ENCODE measurements around the gene OIP5. TPM values are rescaled to one million over a fixed set of nuclear protein-coding genes. Genes with fewer than 3 reads are reported as not detected.

The OIP5 gene
- total and polyA plus RNA-seq, 2 of the 13 experiments (the other 11 are each of a cell fraction or from before 2014, with no cell fraction given) = 10.7 to 38.0 TPM

DNA sequence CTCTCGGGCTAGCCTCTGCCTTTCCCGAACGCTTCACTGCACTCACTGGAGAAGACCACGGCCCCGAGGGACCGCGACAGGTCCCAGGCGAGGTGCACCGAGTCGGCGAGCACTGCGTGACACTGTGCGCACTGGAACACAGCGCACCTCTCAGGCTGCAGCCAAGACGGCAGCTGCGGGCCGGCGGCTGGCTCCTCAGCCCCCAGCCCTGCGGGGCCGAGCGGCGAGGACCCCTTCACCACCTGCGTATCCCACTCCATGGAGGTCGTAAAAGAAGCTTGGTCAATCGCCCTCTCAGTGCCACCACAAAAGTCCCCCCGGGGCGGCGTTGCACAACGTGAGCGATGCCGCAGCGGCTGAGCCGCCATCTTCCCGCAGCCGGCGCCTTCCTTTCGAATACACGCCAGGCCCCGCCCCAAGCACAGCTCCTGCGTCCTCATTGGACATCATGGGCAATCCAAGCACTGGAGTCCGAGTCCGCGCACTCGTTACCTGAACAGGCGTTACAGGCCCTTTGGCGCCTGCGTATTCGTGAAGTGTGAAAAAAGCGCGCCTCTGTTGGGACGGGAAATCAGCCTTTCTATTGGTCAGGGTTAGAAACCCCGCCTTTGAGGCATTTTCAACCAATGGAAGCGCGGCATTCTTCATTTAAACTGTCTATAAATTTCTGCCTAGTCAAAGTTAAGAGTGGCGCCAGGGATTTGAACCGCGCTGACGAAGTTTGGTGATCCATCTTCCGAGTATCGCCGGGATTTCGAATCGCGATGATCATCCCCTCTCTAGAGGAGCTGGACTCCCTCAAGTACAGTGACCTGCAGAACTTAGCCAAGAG, at the start of gene OIP5, which contains the start of gene NUSAP1 (continued):
- TF ChIP-seq EHMT2 (IDR thresholded peaks at IDR 0.05; ENCODE audit: borderline replicate concordance, low read depth, low read length) (no peak), JUND (CRISPR knock-in tag; IDR thresholded peaks at IDR 0.05) (no peak), SSRP1 (CRISPR knock-in tag; IDR thresholded peaks at IDR 0.05) (no peak), SPEN (CRISPR knock-in tag; IDR thresholded peaks at IDR 0.05; ENCODE audit: low read depth) (peak; percentile 71; the same call in 1 of the 2 replicates), HES4 (CRISPR knock-in tag; IDR thresholded peaks at IDR 0.05; ENCODE audit: borderline replicate concordance) (peak; percentile 80), KAT8 (CRISPR knock-in tag; IDR thresholded peaks at IDR 0.05) (no peak), CBX1 (IDR thresholded peaks at IDR 0.05; ENCODE audit: low read depth) (no peak), ZNF773 (CRISPR knock-in tag; IDR thresholded peaks at IDR 0.05; ENCODE audit: borderline replicate concordance) (peak; percentile 46; the same call in 1 of the 2 replicates), KDM5B (CRISPR knock-in tag; IDR thresholded peaks at IDR 0.05; ENCODE audit: borderline replicate concordance) (peak; percentile 67; the same call in 1 of the 2 replicates), MATR3 (CRISPR knock-in tag; IDR thresholded peaks at IDR 0.05) (no peak), ZC3H13 (CRISPR knock-in tag; IDR thresholded peaks at IDR 0.05) (peak; percentile 88), CHCHD3 (CRISPR knock-in tag; IDR thresholded peaks at IDR 0.05) (0 out of 2 replicates have a peak, but pooled peaks have one; percentile 31), NFRKB (IDR thresholded peaks at IDR 0.05) (peak; percentile 57; the same call in 1 of the 2 replicates), ZNF713 (CRISPR knock-in tag; IDR thresholded peaks at IDR 0.05) (0 out of 2 replicates have a peak, but pooled peaks have one; percentile 62), EEA1 (CRISPR knock-in tag; IDR thresholded peaks at IDR 0.05; ENCODE audit: borderline replicate concordance) (no peak; the same call in 1 of the 2 replicates), SALL2 (CRISPR knock-in tag; IDR thresholded peaks at IDR 0.05) (peak; percentile 82; the same call in 1 of the 2 replicates), KAT2B (IDR thresholded peaks at IDR 0.05; ENCODE audit: borderline replicate concordance, low read depth, low read length) (no peak), HOXD1 (CRISPR knock-in tag; IDR thresholded peaks at IDR 0.05) (no peak), KDM1A (CRISPR knock-in tag; IDR thresholded peaks at IDR 0.05) (no peak), PRPF4 (IDR thresholded peaks at IDR 0.05; ENCODE audit: low read depth, low read length, poor library complexity, severe bottlenecking) (no peak), ZNF614 (CRISPR knock-in tag; IDR thresholded peaks at IDR 0.05; ENCODE audit: borderline replicate concordance) (no peak)
- TF ChIP-seq, protein P1, sequence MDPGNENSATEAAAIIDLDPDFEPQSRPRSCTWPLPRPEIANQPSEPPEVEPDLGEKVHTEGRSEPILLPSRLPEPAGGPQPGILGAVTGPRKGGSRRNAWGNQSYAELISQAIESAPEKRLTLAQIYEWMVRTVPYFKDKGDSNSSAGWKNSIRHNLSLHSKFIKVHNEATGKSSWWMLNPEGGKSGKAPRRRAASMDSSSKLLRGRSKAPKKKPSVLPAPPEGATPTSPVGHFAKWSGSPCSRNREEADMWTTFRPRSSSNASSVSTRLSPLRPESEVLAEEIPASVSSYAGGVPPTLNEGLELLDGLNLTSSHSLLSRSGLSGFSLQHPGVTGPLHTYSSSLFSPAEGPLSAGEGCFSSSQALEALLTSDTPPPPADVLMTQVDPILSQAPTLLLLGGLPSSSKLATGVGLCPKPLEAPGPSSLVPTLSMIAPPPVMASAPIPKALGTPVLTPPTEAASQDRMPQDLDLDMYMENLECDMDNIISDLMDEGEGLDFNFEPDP (CRISPR knock-in tag; conservative IDR thresholded peaks at IDR 0.05) = 0 out of 2 replicates have a peak, but pooled peaks have one; percentile 96
- TF ChIP-seq, protein P2, sequence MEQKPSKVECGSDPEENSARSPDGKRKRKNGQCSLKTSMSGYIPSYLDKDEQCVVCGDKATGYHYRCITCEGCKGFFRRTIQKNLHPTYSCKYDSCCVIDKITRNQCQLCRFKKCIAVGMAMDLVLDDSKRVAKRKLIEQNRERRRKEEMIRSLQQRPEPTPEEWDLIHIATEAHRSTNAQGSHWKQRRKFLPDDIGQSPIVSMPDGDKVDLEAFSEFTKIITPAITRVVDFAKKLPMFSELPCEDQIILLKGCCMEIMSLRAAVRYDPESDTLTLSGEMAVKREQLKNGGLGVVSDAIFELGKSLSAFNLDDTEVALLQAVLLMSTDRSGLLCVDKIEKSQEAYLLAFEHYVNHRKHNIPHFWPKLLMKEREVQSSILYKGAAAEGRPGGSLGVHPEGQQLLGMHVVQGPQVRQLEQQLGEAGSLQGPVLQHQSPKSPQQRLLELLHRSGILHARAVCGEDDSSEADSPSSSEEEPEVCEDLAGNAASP (CRISPR knock-in tag; IDR thresholded peaks at IDR 0.05; ENCODE audit: borderline replicate concordance) = no peak
- TF ChIP-seq, protein P3, sequence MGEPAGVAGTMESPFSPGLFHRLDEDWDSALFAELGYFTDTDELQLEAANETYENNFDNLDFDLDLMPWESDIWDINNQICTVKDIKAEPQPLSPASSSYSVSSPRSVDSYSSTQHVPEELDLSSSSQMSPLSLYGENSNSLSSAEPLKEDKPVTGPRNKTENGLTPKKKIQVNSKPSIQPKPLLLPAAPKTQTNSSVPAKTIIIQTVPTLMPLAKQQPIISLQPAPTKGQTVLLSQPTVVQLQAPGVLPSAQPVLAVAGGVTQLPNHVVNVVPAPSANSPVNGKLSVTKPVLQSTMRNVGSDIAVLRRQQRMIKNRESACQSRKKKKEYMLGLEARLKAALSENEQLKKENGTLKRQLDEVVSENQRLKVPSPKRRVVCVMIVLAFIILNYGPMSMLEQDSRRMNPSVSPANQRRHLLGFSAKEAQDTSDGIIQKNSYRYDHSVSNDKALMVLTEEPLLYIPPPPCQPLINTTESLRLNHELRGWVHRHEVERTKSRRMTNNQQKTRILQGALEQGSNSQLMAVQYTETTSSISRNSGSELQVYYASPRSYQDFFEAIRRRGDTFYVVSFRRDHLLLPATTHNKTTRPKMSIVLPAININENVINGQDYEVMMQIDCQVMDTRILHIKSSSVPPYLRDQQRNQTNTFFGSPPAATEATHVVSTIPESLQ (CRISPR knock-in tag; conservative IDR thresholded peaks at IDR 0.05) = no peak
- TF ChIP-seq, protein P4, sequence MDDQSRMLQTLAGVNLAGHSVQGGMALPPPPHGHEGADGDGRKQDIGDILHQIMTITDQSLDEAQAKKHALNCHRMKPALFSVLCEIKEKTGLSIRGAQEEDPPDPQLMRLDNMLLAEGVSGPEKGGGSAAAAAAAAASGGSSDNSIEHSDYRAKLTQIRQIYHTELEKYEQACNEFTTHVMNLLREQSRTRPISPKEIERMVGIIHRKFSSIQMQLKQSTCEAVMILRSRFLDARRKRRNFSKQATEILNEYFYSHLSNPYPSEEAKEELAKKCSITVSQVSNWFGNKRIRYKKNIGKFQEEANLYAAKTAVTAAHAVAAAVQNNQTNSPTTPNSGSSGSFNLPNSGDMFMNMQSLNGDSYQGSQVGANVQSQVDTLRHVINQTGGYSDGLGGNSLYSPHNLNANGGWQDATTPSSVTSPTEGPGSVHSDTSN (CRISPR knock-in tag; IDR thresholded peaks at IDR 0.05; ENCODE audit: borderline replicate concordance) = no peak; the same call in 1 of the 2 replicates
